ENCODE data around the gene TCF7. TPM values are rescaled to one million over a fixed set of nuclear protein-coding genes. Genes with fewer than 3 reads are reported as not detected.

The TCF7 gene
- total and polyA plus RNA-seq, 2 of the 13 experiments (the other 11 are each of a cell fraction or from before 2014, with no cell fraction given): 6.3 to 6.8 TPM

DNA sequence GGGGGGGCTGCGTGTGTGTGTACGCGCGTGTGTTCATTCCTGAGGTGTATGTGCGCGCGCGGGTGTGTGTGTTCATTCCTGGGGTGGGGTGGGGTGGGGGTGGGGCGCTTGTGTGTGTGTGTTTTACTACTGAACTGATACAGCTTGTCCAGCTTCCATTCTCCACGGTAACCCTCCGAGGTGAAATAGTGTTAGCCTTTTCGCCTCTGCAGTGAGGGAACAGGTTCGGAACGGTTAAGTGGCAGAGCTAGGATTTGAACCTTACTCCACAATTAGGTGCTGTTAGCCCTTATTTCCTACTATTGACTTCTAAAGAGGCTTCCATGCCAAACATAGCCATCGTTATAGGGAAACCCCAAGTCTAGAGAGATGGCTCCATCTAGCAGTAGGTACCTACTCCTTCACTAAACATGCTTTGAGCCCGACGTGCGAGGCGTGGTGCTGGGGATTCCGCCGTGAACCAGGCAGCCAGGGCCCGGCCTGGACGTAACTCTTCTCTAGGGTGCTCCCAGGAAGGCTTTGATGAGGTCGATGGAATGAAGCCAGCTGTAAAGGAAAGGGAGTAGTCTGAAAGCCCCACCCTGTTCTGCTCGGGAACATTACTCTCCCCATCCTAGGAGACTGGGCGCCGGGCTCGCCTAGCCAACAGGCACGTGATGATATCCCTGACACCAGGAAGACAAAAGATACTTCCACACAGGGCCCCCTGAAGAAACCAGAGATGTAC, 63.1 kb downstream of the TCF7 start (continued):
- TF ChIP-seq, protein P1, sequence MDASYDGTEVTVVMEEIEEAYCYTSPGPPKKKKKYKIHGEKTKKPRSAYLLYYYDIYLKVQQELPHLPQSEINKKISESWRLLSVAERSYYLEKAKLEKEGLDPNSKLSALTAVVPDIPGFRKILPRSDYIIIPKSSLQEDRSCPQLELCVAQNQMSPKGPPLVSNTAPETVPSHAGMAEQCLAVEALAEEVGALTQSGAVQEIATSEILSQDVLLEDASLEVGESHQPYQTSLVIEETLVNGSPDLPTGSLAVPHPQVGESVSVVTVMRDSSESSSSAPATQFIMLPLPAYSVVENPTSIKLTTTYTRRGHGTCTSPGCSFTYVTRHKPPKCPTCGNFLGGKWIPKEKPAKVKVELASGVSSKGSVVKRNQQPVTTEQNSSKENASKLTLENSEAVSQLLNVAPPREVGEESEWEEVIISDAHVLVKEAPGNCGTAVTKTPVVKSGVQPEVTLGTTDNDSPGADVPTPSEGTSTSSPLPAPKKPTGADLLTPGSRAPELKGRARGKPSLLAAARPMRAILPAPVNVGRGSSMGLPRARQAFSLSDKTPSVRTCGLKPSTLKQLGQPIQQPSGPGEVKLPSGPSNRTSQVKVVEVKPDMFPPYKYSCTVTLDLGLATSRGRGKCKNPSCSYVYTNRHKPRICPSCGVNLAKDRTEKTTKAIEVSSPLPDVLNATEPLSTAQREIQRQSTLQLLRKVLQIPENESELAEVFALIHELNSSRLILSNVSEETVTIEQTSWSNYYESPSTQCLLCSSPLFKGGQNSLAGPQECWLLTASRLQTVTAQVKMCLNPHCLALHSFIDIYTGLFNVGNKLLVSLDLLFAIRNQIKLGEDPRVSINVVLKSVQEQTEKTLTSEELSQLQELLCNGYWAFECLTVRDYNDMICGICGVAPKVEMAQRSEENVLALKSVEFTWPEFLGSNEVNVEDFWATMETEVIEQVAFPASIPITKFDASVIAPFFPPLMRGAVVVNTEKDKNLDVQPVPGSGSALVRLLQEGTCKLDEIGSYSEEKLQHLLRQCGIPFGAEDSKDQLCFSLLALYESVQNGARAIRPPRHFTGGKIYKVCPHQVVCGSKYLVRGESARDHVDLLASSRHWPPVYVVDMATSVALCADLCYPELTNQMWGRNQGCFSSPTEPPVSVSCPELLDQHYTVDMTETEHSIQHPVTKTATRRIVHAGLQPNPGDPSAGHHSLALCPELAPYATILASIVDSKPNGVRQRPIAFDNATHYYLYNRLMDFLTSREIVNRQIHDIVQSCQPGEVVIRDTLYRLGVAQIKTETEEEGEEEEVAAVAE (CRISPR knock-in tag; IDR thresholded peaks at IDR 0.05; ENCODE audit: borderline replicate concordance): 0 out of 2 replicates have a peak, but pooled peaks have one; percentile 3
- 0 out of 2 replicates have a peak, but pooled peaks have one; percentile 18 for TF ChIP-seq ZZZ3 (CRISPR knock-in tag; IDR thresholded peaks at IDR 0.05; ENCODE audit: borderline replicate concordance)
- TF ChIP-seq SALL2 (CRISPR knock-in tag; IDR thresholded peaks at IDR 0.05): 0 out of 2 replicates have a peak, but pooled peaks have one; percentile 7
- no peak for TF ChIP-seq KAT7 (CRISPR knock-in tag; IDR thresholded peaks at IDR 0.05; ENCODE audit: borderline replicate concordance)
- peak; percentile 11; the same call in 1 of the 2 replicates for TF ChIP-seq THAP11 (CRISPR knock-in tag; IDR thresholded peaks at IDR 0.05)
- TF ChIP-seq PLSCR1 (CRISPR knock-in tag; IDR thresholded peaks at IDR 0.05; ENCODE audit: borderline replicate concordance): no peak
- TF ChIP-seq, protein P2, sequence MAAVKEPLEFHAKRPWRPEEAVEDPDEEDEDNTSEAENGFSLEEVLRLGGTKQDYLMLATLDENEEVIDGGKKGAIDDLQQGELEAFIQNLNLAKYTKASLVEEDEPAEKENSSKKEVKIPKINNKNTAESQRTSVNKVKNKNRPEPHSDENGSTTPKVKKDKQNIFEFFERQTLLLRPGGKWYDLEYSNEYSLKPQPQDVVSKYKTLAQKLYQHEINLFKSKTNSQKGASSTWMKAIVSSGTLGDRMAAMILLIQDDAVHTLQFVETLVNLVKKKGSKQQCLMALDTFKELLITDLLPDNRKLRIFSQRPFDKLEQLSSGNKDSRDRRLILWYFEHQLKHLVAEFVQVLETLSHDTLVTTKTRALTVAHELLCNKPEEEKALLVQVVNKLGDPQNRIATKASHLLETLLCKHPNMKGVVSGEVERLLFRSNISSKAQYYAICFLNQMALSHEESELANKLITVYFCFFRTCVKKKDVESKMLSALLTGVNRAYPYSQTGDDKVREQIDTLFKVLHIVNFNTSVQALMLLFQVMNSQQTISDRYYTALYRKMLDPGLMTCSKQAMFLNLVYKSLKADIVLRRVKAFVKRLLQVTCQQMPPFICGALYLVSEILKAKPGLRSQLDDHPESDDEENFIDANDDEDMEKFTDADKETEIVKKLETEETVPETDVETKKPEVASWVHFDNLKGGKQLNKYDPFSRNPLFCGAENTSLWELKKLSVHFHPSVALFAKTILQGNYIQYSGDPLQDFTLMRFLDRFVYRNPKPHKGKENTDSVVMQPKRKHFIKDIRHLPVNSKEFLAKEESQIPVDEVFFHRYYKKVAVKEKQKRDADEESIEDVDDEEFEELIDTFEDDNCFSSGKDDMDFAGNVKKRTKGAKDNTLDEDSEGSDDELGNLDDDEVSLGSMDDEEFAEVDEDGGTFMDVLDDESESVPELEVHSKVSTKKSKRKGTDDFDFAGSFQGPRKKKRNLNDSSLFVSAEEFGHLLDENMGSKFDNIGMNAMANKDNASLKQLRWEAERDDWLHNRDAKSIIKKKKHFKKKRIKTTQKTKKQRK (IDR thresholded peaks at IDR 0.05; ENCODE audit: low read length): no peak
- 0 out of 2 replicates have a peak, but pooled peaks have one; percentile 51 for TF ChIP-seq ZNF772 (CRISPR knock-in tag; IDR thresholded peaks at IDR 0.05)
- TF ChIP-seq RBM39 (IDR thresholded peaks at IDR 0.05; ENCODE audit: low read depth, low read length, poor library complexity, severe bottlenecking): no peak
- no peak for TF ChIP-seq CREM (IDR thresholded peaks at IDR 0.05)
- TF ChIP-seq CREM (CRISPR knock-in tag; IDR thresholded peaks at IDR 0.05): no peak
- TF ChIP-seq, protein P3, sequence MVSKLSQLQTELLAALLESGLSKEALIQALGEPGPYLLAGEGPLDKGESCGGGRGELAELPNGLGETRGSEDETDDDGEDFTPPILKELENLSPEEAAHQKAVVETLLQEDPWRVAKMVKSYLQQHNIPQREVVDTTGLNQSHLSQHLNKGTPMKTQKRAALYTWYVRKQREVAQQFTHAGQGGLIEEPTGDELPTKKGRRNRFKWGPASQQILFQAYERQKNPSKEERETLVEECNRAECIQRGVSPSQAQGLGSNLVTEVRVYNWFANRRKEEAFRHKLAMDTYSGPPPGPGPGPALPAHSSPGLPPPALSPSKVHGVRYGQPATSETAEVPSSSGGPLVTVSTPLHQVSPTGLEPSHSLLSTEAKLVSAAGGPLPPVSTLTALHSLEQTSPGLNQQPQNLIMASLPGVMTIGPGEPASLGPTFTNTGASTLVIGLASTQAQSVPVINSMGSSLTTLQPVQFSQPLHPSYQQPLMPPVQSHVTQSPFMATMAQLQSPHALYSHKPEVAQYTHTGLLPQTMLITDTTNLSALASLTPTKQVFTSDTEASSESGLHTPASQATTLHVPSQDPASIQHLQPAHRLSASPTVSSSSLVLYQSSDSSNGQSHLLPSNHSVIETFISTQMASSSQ (IDR thresholded peaks at IDR 0.05; ENCODE audit: low read depth): no peak
- TF ChIP-seq, protein P3 (CRISPR knock-in tag; IDR thresholded peaks at IDR 0.05; ENCODE audit: borderline replicate concordance): no peak
- no peak for TF ChIP-seq MLLT10 (CRISPR knock-in tag; IDR thresholded peaks at IDR 0.05)
- no peak for TF ChIP-seq ZSCAN20 (CRISPR knock-in tag; IDR thresholded peaks at IDR 0.05; ENCODE audit: borderline replicate concordance)
- TF ChIP-seq NR3C1 (CRISPR knock-in tag; IDR thresholded peaks at IDR 0.05): no peak

All from HepG2 (cell line).